Measurements from ENCODE around the gene LRRC43.
A peak's percentile ranks its signal among the peaks of the same experiment; 100 is the strongest.

Gene LRRC43

GRCh38 chr12:122203301-122204166 lies 20.6 kb downstream of the LRRC43 start, which contains the start of gene B3GNT4:
Gene B3GNT4, plus strand, starts transcription at chr12:122203709. Its CDS starts 910 bp downstream, at chr12:122204619.
- no peaks in the 10 kb centered on the region for H3K27me3 ChIP-seq (replicated peaks; ENCODE audit: control insufficient read depth, insufficient read depth, low read length, poor library complexity, severe bottlenecking)
- DNase-seq: peak; percentile 50 to 65 (median 52)
- H3K36me3 ChIP-seq (ENCODE audit: control insufficient read depth, insufficient read depth, low read length): peaks cover 6% of the 10 kb centered on the region
- no peaks in the 10 kb centered on the region for H3K9me3 ChIP-seq (ENCODE audit: control insufficient read depth, low read length)
- peaks cover 10% of the 10 kb centered on the region for H3K4me1 ChIP-seq (ENCODE audit: control insufficient read depth, insufficient read depth, low read length, poor library complexity, severe bottlenecking)
- H3K27ac ChIP-seq (ENCODE audit: insufficient read depth, low read length, poor library complexity, severe bottlenecking): no peak within 1 kb of the TSS
- peak within 1 kb of the TSS; percentile 61 for H3K4me3 ChIP-seq (ENCODE audit: insufficient read depth, low read depth, low read length, poor library complexity, severe bottlenecking)

- no peaks in the 10 kb centered on the region for H3K27me3 ChIP-seq (replicated peaks; ENCODE audit: control insufficient read depth, insufficient read depth, low read length, poor library complexity, severe bottlenecking)
- no peak for DNase-seq
Observed at GRCh38 chr12:122204167-122205052, 21.5 kb downstream of the LRRC43 start.

GRCh38 chr12:122205053-122205925 lies 22.4 kb downstream of the LRRC43 start:
- H3K4me3 ChIP-seq (ENCODE audit: insufficient read depth, low read depth, low read length, poor library complexity, severe bottlenecking): no peak overlapping the region
- H3K36me3 ChIP-seq (ENCODE audit: control insufficient read depth, insufficient read depth, low read length): peaks cover 13% of the 10 kb centered on the region
- no peak for DNase-seq
- H3K27me3 ChIP-seq (replicated peaks; ENCODE audit: control insufficient read depth, insufficient read depth, low read length, poor library complexity, severe bottlenecking): no peaks in the 10 kb centered on the region
- no peaks in the 10 kb centered on the region for H3K9me3 ChIP-seq (ENCODE audit: control insufficient read depth, low read length)
- H3K27ac ChIP-seq (ENCODE audit: insufficient read depth, low read length, poor library complexity, severe bottlenecking): no peak overlapping the region
- H3K4me1 ChIP-seq (ENCODE audit: control insufficient read depth, insufficient read depth, low read length, poor library complexity, severe bottlenecking): peaks cover 10% of the 10 kb centered on the region

More at GRCh38 chr12:122204167-122205052, 21.5 kb downstream of the LRRC43 start:
- peaks cover 8% of the 10 kb centered on the region for H3K36me3 ChIP-seq (ENCODE audit: control insufficient read depth, insufficient read depth, low read length)
- H3K4me1 ChIP-seq (ENCODE audit: control insufficient read depth, insufficient read depth, low read length, poor library complexity, severe bottlenecking): peaks cover 10% of the 10 kb centered on the region
- no peak overlapping the region for H3K27ac ChIP-seq (ENCODE audit: insufficient read depth, low read length, poor library complexity, severe bottlenecking)
- peak overlapping the region; percentile 61 for H3K4me3 ChIP-seq (ENCODE audit: insufficient read depth, low read depth, low read length, poor library complexity, severe bottlenecking)
- no peaks in the 10 kb centered on the region for H3K9me3 ChIP-seq (ENCODE audit: control insufficient read depth, low read length)

- Histone ChIP-seq H3K4me1 (ENCODE audit: control insufficient read depth, insufficient read depth, low read length, poor library complexity, severe bottlenecking) (peaks cover 10% of the 10 kb centered on the region), H3K9me3 (ENCODE audit: control insufficient read depth, low read length) (no peaks in the 10 kb centered on the region), H3K27ac (ENCODE audit: insufficient read depth, low read length, poor library complexity, severe bottlenecking) (no peak overlapping the region), H3K36me3 (ENCODE audit: control insufficient read depth, insufficient read depth, low read length) (peaks cover 16% of the 10 kb centered on the region), H3K27me3 (replicated peaks; ENCODE audit: control insufficient read depth, insufficient read depth, low read length, poor library complexity, severe bottlenecking) (no peaks in the 10 kb centered on the region), H3K4me3 (ENCODE audit: insufficient read depth, low read depth, low read length, poor library complexity, severe bottlenecking) (no peak overlapping the region)
- DNase-seq: no peak
Observed at GRCh38 chr12:122206111-122206881, 23.4 kb downstream of the LRRC43 start.

- no peak for DNase-seq
- no peaks in the 10 kb centered on the region for H3K9me3 ChIP-seq (ENCODE audit: control insufficient read depth, low read length)
- H3K4me1 ChIP-seq (ENCODE audit: control insufficient read depth, insufficient read depth, low read length, poor library complexity, severe bottlenecking): peaks cover 10% of the 10 kb centered on the region
- H3K27ac ChIP-seq (ENCODE audit: insufficient read depth, low read length, poor library complexity, severe bottlenecking): no peak overlapping the region
- H3K27me3 ChIP-seq (replicated peaks; ENCODE audit: control insufficient read depth, insufficient read depth, low read length, poor library complexity, severe bottlenecking): no peaks in the 10 kb centered on the region
- peaks cover 21% of the 10 kb centered on the region for H3K36me3 ChIP-seq (ENCODE audit: control insufficient read depth, insufficient read depth, low read length)
- H3K4me3 ChIP-seq (ENCODE audit: insufficient read depth, low read depth, low read length, poor library complexity, severe bottlenecking): no peak overlapping the region
Observed at GRCh38 chr12:122206976-122207375, 24.1 kb downstream of the LRRC43 start.

GRCh38 chr12:122207391-122207790 lies 24.5 kb downstream of the LRRC43 start:
- H3K27me3 ChIP-seq (replicated peaks; ENCODE audit: control insufficient read depth, insufficient read depth, low read length, poor library complexity, severe bottlenecking): no peaks in the 10 kb centered on the region
- no peak overlapping the region for H3K27ac ChIP-seq (ENCODE audit: insufficient read depth, low read length, poor library complexity, severe bottlenecking)
- no peak for DNase-seq
- H3K4me3 ChIP-seq (ENCODE audit: insufficient read depth, low read depth, low read length, poor library complexity, severe bottlenecking): no peak overlapping the region
- H3K36me3 ChIP-seq (ENCODE audit: control insufficient read depth, insufficient read depth, low read length): peaks cover 24% of the 10 kb centered on the region
- peaks cover 10% of the 10 kb centered on the region for H3K4me1 ChIP-seq (ENCODE audit: control insufficient read depth, insufficient read depth, low read length, poor library complexity, severe bottlenecking)
- no peaks in the 10 kb centered on the region for H3K9me3 ChIP-seq (ENCODE audit: control insufficient read depth, low read length)

- Histone ChIP-seq H3K27me3 (replicated peaks; ENCODE audit: control insufficient read depth, insufficient read depth, low read length, poor library complexity, severe bottlenecking) (no peaks in the 10 kb centered on the region), H3K27ac (ENCODE audit: insufficient read depth, low read length, poor library complexity, severe bottlenecking) (no peak overlapping the region), H3K4me3 (ENCODE audit: insufficient read depth, low read depth, low read length, poor library complexity, severe bottlenecking) (no peak overlapping the region), H3K4me1 (ENCODE audit: control insufficient read depth, insufficient read depth, low read length, poor library complexity, severe bottlenecking) (peaks cover 3% of the 10 kb centered on the region), H3K9me3 (ENCODE audit: control insufficient read depth, low read length) (no peaks in the 10 kb centered on the region), H3K36me3 (ENCODE audit: control insufficient read depth, insufficient read depth, low read length) (peaks cover 32% of the 10 kb centered on the region)
- no peak for DNase-seq
Observed at GRCh38 chr12:122208073-122208820, 25.3 kb downstream of the LRRC43 start.

GRCh38 chr12:122215771-122216170 lies 32.8 kb downstream of the LRRC43 start:
- Histone ChIP-seq H3K27ac (ENCODE audit: insufficient read depth, low read length, poor library complexity, severe bottlenecking) (no peak overlapping the region), H3K36me3 (ENCODE audit: control insufficient read depth, insufficient read depth, low read length) (peaks cover 83% of the 10 kb centered on the region), H3K9me3 (ENCODE audit: control insufficient read depth, low read length) (no peaks in the 10 kb centered on the region), H3K4me1 (ENCODE audit: control insufficient read depth, insufficient read depth, low read length, poor library complexity, severe bottlenecking) (no peaks in the 10 kb centered on the region), H3K27me3 (replicated peaks; ENCODE audit: control insufficient read depth, insufficient read depth, low read length, poor library complexity, severe bottlenecking) (no peaks in the 10 kb centered on the region), H3K4me3 (ENCODE audit: insufficient read depth, low read depth, low read length, poor library complexity, severe bottlenecking) (no peak overlapping the region)
- no peak for DNase-seq
